ENCODE measurements around the gene IPP. TPM values are rescaled to one million over a fixed set of nuclear protein-coding genes. Genes with fewer than 3 reads are reported as not detected.

Gene IPP
- total RNA-seq, 1 donor from 2014 or later = 13.4 TPM

DNA sequence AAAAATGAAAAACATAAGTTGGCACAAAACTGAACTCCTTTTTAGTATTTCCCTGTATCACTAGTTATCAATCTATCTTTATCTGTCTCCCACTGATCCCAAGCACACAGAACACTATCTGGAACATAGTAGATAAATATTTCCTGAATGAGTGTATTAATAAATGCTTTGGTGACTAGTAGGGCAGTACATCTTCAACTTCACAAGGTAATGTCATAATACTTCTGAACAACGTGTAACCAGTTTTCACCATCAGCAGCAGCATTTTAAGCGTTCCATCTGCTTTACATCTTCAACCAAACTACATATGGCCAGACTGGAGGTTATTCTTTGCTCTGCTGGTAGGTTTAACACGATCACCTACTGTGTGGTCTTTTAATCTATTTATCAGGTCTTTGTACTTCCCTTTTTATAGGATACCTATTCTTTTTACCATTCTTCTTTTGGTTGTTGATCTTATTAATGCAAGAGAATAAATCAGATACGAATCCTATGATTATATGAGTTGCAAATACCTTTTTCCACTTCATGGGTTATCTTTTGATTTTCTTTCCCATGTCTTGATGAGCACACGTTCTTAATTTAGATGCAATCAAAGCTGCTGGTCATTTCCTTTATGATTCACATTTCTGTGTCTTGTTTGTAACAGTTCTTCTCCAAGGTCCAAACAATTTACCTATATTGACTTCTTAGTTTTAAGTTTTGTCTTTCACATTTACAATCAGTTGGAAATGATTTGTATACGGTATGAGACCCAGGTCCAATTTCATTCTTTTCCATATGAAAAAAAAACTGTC is 80.4 kb downstream of the IPP start:
- Histone ChIP-seq H3K36me3 (no peaks in the 10 kb centered on the region), H3K9me3 (no peaks in the 10 kb centered on the region), H3K4me3 (no peak overlapping the region), H3K4me1 (peaks cover 51% of the 10 kb centered on the region), H3K27ac (no peak overlapping the region), H3K27me3 (ENCODE audit: low read depth) (no peaks in the 10 kb centered on the region)
- no peak for ATAC-seq
- TF ChIP-seq, protein P1, sequence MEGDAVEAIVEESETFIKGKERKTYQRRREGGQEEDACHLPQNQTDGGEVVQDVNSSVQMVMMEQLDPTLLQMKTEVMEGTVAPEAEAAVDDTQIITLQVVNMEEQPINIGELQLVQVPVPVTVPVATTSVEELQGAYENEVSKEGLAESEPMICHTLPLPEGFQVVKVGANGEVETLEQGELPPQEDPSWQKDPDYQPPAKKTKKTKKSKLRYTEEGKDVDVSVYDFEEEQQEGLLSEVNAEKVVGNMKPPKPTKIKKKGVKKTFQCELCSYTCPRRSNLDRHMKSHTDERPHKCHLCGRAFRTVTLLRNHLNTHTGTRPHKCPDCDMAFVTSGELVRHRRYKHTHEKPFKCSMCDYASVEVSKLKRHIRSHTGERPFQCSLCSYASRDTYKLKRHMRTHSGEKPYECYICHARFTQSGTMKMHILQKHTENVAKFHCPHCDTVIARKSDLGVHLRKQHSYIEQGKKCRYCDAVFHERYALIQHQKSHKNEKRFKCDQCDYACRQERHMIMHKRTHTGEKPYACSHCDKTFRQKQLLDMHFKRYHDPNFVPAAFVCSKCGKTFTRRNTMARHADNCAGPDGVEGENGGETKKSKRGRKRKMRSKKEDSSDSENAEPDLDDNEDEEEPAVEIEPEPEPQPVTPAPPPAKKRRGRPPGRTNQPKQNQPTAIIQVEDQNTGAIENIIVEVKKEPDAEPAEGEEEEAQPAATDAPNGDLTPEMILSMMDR (IDR thresholded peaks at IDR 0.05) = no peak
- DNase-seq = no peak
- intact Hi-C loops (cut with DNase I) = no loop called here

GRCh38 chr1:45669379-45669778 is 81.1 kb downstream of the IPP start:
- TF ChIP-seq, protein P1 (IDR thresholded peaks at IDR 0.05) = no peak
- no peak for DNase-seq
- no peak for ATAC-seq

DNA sequence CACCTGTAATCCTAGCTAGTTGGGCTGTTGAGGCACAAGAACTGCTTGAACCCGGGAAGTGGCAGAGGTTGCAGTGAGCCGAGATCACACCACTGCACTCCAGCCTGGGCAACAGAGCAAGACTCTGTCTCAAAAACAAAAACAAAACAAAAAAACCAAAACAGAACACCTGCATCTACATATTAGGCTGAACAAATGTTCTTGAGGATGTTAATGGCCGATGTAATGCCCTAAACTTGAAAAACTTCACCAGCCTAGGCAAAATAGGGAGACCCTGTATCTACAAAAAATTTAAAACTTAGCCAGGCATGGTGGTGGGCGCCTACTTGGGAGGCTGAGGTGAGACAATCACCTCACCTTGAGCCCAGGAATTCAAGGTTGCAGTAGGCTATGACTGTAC is 81.9 kb downstream of the IPP start:
- DNase-seq = no peak
- ATAC-seq = no peak
- H3K4me3 ChIP-seq = no peak overlapping the region
- peaks cover 36% of the 10 kb centered on the region for H3K4me1 ChIP-seq
- no peak overlapping the region for H3K27ac ChIP-seq
- TF ChIP-seq, protein P1 (IDR thresholded peaks at IDR 0.05) = no peak
- no peaks in the 10 kb centered on the region for H3K9me3 ChIP-seq
- intact Hi-C loops (cut with DNase I) = no loop called here
- H3K27me3 ChIP-seq (ENCODE audit: low read depth) = no peaks in the 10 kb centered on the region
- H3K36me3 ChIP-seq = no peaks in the 10 kb centered on the region

More at GRCh38 chr1:45669379-45669778, 81.1 kb downstream of the IPP start:
- no peak overlapping the region for H3K4me3 ChIP-seq
- no peak overlapping the region for H3K27ac ChIP-seq
- no peaks in the 10 kb centered on the region for H3K9me3 ChIP-seq
- H3K36me3 ChIP-seq = no peaks in the 10 kb centered on the region
- no peaks in the 10 kb centered on the region for H3K27me3 ChIP-seq (ENCODE audit: low read depth)
- intact Hi-C loops (cut with DNase I) = no loop called here
- H3K4me1 ChIP-seq = peaks cover 45% of the 10 kb centered on the region

DNA sequence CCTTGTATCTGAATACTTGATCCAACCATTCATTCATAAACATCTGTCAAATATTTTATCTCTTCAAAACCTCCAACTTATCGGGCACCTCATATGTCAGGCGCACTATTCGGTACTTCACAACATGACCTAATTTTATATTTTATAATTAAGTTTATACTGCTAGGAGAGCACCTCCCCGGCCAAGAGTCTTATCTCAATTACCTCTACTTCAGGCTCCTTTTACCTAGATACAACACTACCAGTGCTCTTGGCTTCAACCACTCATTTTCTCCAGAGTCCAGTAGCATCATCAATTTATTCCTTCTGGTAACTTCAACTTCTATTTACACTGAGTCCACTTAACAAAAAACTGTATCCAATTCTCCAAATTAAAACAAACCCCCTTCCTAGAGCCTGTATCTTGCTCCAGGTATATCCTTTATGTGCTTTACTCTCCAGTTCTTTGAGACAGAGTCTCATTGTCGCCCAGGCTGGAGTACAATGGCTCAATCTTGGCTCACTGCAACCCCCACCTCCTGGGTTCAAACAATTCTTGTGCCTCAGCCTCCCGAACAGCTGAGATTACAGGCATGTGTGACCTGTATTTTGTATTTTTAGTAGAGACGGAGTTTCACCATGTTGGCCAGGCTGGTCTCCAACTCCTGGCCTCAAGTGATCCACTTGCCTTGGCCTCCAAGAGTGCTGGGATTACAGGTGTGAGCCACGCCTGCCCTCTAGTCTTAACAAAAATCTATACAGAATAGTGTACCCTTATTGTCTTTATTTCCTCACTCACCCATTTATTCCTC is 82.9 kb downstream of the IPP start:
- intact Hi-C loops (cut with DNase I) = no loop called here

GRCh38 chr1:45666836-45667235 is 83.6 kb downstream of the IPP start:
- TF ChIP-seq, protein P1 (IDR thresholded peaks at IDR 0.05) = no peak
- Histone ChIP-seq H3K27me3 (ENCODE audit: low read depth) (no peaks in the 10 kb centered on the region), H3K4me1 (peaks cover 33% of the 10 kb centered on the region)

More for the DNA sequence above, 82.9 kb downstream of the IPP start:
- TF ChIP-seq, protein P1 (IDR thresholded peaks at IDR 0.05) = no peak
- H3K36me3 ChIP-seq = no peaks in the 10 kb centered on the region
- ATAC-seq (peak in 1 of 2 donors; percentile 65), DNase-seq (no peak)
- no peaks in the 10 kb centered on the region for H3K27me3 ChIP-seq (ENCODE audit: low read depth)
- no peak overlapping the region for H3K27ac ChIP-seq
- H3K9me3 ChIP-seq = no peaks in the 10 kb centered on the region
- no peak overlapping the region for H3K4me3 ChIP-seq
- peaks cover 36% of the 10 kb centered on the region for H3K4me1 ChIP-seq

More at GRCh38 chr1:45666836-45667235, 83.6 kb downstream of the IPP start:
- Histone ChIP-seq H3K4me3 (no peak overlapping the region), H3K9me3 (no peaks in the 10 kb centered on the region), H3K27ac (no peak overlapping the region), H3K36me3 (no peaks in the 10 kb centered on the region)
- ATAC-seq (no peak), DNase-seq (no peak)
- intact Hi-C loops (cut with DNase I) = no loop called here

All from lower lobe of right lung (tissue), 2 donors.